GM21367 (cell line): ENCODE measurements around the gene ZFYVE28.
"Not testable (repeated sequence)": the region's sequence is repeated elsewhere in the genome, so short reads cannot be mapped to it uniquely, and the experiment has no call there.

Experiments used
- ATAC-seq: cut with Tn5 transposase; IDR thresholded peaks from one replicate; pipeline ENCODE4 v1.9.1; 2021; ENCODE audit not compliant: unreplicated experiment

ZFYVE28 gene

DNA sequence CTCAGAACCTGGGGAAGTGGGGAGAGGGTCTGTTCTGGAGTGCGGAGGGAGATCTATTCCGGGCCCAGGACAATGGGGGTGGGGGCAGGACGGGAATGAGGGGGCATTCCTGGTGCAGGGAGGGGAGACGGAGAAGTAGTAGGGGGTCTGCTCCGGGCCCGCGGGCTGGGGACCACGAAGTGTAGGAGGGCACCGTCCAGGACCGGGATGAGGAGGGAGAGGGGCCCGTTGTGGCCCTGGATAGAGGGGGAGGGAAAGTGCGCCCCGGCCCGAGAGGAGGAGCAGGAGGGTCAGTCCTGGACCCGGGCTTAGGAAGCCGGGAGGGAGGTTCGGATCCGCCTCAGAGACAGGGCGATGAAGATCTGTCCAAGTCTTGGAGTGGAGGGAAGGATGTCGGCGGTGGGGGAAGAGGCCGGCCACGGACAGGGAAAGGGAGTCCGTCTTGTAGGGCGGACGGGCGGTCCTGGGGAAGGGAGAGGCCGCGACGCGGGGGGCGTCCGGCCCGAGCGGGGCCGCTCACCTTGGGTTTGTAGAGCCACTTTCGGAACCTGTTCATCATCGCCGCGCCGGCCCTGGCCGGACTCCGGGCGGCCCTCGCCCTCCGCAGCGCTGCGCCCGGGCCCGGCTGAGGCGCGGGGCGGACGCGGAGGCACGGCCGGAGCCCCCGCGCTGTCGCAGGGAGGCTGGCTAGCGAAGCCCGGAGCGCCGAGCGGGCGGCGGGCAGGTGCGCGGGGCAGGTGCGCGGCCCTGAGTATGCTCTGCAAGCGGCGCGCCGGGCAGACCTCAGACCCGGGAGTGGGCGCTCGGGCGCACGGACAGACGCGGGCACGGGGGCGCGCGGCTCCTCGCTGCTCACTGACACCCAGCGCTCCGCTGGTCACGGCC, at the start of gene ZFYVE28:
Gene ZFYVE28 (minus strand): TSS at position 881 of the 885 bp plus-strand sequence. CDS start 322 bp downstream, at position 559.
- ATAC-seq, result peak; percentile 1

DNA sequence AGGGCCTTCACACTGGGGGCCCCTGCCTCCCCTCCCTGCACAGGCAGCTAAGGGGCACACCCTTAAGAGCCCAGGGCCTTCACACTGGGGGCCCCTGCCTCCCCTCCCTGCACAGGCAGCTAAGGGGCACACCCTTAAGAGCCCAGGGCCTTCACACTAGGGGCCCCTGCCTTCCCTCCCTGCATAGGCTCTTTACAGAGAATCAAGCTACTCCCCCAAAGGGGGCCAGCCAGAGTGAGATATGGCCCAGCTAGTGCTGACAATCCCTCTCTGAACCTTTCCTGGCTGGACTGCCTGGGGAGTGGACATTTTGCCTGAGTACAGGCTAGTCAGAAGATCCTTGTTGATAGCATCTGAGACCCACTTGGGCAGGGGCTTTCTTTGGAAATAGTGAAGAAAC, 47.1 kb upstream of the ZFYVE28 start:
- ATAC-seq, result not testable (repeated sequence)

DNA sequence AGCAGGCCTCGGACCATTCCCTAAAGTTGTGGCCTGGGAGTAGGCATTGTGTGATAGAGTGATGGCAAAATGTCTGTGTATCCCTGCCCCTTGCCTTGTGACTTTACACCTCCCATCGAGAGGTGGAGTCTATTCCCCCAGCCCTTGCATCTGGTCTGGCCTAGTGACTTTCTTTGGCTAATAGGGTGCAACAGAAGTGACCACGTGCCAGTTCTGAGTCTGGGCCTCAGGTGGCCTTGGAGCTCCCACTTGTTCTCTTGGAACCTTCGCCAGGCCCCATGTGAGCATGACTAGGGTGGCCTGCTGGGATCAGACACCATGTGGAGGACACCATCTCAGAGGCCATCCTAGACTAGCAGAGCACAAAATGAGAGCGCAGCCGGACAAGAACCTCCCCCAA, 46.6 kb upstream of the ZFYVE28 start:
- no peak for ATAC-seq

DNA sequence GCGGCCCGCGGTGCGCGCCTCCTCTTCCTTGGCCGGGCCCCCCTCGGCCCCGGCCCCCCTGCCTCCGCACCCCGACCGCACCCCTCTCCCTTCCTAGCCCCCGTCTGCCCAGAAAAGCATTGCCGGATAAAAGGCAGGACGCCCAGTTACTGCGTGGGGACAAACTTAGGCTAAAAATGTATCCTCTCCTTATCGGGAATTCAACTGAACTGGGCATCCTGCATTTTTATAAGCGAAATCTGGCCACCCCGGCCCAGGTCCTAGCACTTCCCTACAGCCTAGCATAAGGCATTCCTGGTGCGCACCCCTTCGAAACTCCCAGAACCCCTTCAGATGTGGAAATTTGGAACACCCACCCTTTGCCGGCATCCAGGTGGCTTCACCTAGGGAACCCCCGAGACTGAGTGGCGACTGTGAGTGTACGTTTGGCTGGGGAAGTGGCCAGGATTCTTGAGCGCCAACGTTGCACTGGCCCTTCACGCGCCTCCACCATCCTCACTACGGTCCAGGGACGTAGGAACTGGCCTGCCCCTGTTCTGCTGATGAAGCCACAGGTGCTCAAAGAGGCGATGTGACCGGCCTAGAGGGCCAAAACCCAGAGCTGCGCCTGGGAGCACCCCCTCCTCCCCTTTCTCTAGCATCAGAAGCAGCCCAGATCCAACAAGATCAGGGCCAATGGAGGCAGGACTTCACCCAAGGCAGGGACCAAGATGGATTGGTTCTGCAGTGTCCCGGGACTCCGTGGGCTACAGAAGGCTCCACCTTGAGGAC, 44.7 kb upstream of the ZFYVE28 start:
- ATAC-seq, result no peak

DNA sequence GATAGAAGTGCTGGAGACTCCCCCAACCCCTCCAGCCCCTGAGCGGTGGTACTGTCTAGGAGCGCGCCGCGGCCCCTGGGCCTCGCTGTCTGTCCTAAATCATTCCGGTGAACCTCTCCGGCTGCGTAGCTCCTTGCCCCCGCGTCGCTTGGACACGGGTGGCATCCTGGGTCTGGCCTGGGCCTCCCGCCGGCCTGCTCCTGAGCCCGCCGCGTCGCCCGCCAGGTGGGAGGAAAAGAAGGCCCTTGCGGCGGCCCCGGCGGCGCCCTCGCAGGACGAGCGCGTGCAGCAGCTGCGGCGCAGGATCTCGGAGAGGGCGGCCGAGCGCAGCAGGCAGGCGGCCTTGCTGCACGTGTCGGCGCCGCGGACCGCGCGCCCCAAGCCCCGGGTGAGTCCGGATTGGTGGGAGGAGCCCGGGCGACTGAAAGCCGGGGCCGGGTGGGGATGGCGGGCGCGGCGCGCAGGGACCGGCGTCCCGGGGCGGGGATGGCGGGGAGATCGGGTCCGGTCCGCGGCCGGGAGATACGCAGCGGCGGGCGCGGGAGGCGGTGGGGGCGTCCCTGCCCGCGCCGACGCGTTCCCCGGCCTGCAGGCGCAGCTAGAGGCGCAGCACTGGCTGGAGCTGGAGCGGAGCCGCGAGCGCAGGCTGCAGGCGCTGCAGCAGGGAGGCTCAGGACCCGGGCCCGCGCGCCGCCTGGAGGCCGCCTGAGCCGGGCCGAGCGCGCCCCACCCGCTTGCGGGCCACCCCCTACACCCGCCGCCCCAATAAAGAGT, 44.0 kb upstream of the ZFYVE28 start:
- peak; percentile 71 for ATAC-seq

DNA sequence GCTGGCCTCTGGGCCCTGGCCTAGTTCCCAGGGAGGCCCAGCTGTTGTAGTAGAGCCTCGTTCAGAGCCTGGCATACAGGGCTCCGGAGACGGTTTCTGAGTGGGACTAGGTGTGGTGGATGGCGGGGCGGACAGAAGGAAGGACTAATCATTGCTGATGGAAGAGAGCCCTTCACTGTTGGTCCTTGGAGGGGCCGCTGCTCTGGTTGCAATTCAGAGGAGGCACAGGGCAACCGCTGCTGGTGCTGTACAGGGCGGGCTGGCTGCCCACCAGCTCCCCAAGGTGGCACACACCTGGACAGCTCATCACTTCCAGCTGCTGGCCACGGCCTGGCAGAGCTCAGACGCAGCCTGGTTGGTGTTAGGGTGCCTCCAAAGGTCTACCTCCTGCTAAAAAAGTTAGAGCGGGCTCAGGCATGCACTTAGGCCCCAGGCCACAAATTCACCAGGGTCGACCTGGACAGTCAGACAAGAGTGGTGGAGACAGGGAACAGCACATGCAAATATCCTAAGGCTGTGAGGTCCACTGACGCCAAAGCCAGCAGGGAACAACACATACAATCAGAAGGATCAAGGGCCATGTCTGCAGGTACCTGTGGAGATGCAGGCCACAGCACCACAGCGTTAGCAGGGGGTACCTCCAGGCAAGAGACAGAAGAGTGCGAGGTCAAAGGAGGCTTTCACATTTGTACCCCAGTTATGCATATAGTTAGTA, 43.0 kb upstream of the ZFYVE28 start:
- ATAC-seq, result no peak

DNA sequence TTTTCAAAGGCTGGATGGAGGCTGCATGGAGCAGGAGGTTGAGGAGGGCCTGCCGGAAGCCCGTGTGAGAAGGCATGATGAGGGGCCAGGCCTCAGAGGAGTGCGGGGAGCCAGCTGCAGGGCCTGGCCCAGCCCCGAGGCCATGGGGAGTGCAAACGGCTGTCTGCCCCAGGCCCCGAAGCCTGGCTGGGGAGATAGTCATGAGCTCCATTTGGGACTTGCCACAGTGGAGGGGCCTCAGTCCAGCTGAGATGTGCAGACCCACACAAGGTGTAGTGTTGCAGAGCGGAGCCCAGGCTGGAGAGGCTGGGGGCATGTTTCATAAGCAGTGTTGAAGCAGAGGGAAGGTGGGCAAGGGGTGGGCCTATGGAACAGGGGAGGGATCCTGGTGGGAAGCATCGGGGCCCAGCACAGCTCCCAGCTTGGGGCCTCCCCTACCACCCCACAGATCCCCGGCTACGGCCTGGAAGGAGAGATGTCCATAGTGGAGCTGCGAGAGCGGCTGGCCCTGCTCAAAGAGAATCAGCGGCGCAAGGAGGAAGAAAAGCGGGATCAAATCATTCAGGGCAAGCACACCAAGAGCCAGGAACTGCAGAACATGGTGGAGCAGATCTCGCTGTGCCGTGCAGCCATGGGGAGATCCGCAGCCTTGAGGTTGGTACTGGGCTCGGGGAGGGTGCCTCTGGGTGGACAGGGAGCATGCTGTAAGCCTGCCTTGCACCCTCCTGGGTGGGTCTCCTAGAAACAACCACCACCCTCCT, 41.3 kb upstream of the ZFYVE28 start:
- no peak for ATAC-seq

DNA sequence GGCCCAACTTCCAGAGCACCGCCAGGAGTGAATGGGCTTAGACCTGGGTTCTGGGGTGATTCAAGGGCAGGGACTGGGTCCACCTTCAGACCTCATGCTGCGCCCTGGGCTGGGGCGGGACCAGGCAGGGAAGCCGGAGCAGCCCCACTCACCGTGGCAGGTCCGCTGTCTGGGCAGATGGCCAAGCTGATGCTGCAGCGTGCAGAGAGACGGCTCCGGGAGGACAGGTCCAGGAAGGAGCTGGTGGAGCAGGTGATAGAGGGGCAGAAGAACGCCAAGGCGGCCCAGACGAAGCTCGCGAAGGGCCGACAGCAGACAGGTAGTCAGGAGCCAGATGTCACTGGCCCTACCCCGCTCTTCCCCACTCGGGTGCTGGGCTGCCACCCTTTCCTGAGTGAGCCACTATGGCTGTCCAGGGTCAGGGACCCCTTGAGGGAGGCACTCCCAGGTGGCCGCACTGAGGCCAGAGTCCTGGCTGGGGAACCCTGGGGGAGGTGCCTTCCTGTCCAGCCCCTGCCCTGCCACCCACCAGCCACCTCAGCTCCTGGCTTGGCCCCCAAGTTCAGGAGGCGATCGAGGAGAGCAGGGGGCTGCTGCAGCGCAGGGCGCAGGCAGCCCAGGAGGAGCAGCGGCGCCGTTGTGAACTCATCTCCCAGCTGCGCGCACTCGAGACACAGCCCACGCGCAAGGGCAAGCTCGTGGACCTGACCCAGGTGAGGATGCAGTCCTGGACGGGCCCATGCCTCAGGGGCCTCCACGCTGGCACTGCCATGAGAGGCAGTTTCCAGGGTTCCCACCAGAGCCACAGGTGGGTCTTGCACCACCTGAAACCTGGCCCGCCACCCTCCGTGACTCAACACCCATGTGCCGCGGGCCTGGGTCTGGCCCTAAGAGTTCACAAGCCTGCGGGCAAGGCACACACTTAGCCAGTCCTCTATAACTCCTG, 40.4 kb upstream of the ZFYVE28 start:
- ATAC-seq, result no peak

DNA sequence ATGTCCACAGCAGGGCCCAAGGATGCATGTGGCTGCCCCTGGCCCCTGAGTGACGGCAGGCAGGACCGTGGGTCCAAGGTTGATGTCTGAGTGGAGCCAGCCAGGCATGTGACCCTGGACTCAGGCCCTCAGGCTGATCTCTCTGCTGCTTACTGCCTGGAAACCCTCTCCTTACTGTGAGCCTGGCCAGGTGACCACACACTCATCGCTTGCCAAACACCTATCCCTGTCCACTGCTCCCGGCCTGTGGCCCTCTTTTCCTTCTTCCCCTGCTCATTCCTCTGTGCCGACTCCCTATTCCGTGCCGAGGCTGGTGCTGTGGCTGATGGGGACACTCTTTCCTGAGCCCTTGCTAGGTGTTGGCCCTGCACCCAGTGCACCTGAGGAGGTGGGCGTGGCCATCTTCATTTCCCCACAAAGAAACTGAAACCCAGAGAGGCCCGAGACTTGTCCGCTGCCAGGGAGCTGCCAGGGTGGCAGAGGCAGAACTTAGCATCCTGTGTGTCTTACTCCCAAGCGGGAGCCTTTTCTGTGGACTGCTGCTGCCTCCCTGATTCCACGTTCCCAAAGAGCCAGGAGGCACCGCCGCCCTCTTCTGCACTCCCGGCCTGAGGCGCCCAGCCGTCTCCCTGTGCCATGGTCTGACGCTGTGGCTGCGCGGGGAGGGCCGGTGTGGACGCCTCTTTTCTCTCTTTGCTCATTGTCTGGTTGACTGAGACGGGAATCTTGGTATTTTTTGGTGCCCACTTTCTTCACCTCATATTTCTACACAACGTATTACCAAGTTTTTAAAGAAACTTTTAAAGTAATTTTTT, 39.2 kb upstream of the ZFYVE28 start:
- ATAC-seq, result no peak

DNA sequence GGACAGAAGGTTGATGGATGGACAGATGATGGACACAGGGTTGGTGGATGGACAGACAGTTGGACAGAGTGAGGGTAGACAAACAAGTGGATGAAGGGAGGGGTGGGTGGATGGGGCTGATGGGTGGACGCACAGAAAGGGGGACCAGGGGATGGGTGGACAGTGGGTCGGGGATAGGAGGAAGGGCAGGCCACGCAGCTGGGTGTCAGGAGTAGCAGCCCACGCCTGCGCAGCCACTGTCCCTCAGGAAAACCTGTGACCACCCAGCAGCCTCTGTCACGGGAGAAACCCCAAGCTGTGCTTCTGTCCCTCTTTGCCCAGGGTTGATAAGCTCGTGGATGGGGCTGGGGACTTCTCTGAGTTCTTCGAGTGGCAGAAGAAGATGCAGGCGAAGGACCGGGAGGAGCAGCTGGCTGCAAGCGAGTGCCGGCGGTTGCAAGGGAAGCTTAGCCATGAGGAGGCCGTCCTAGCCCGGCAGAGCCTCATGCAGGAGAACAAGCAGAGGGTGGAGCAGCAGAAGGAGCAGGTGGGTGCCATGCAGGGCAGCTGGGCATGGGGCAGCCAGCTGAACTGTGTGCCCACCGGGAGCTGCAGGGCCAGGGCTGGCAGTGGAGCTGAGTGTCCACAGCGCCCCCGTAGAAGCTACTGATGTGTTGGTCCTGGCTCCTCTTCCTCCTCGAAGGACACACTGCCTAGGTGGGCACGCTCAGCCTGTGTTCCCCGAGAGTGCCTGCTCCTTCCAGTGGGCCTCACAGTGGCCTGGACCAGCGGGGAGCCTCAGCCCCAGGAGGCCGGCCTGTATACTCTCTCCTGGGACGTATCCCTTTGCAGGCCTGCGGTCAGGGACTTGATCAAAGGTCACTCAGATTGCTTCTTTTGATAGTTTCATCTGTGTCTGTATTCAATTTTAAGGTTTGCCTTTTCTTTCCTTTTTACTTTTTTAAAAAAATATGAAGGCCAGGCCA, 33.7 kb upstream of the ZFYVE28 start:
- no peak for ATAC-seq

DNA sequence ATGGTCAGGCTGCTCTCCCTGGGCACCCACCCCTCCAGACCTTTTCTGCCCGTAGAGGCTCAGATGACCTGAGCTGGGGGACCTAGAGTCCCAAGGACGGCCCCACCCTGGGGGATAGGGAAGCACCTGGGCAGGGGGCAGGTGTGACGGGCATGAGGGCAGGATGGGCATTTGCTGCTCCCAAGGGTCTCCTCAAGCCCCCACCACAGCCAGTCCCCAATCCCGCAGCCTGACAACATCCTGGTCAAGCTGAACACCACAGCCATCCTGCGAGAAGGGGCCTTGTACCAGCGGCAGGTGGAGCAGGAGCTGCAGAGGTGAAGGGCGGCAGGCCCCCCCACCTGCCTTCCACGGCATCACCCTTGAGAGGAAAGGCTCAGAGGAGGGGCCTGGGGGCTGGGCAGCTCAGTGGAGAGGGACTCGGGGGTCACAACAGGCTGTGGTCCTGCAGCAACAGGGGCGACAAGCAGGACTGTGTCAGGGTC, 32.6 kb upstream of the ZFYVE28 start:
- ATAC-seq, result no peak

DNA sequence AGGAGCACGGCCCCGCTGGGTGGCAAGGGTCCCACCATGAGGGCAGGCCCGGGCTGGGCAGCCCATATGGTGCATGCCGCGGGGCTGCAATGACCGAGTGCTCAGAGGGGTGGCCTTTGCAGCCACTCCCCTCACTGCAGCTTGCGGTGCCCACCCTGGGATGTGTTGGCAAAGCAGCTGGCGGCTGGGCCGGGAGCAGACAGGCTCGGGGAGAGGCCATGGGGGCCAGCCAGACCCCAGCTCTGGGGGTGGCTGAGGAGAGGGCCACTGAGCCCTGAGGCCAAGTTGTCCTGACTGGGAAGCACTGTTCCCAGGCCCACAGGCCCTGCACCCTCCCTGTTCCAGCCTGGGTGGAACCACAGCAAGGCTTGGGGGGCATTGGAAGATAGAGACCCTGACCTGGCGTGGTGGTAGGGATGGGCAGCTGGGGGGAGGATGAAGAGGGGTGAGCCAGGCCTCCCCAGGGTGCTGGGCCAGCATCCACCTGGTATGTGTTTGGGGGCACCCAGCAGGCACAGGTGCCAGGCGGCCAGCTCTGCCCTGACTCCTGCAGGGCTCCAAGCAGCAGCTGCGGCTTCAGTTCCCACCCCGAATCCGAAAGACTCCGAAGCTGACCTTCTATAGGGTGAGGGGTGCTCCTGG, 32.1 kb upstream of the ZFYVE28 start:
- no peak for ATAC-seq

DNA sequence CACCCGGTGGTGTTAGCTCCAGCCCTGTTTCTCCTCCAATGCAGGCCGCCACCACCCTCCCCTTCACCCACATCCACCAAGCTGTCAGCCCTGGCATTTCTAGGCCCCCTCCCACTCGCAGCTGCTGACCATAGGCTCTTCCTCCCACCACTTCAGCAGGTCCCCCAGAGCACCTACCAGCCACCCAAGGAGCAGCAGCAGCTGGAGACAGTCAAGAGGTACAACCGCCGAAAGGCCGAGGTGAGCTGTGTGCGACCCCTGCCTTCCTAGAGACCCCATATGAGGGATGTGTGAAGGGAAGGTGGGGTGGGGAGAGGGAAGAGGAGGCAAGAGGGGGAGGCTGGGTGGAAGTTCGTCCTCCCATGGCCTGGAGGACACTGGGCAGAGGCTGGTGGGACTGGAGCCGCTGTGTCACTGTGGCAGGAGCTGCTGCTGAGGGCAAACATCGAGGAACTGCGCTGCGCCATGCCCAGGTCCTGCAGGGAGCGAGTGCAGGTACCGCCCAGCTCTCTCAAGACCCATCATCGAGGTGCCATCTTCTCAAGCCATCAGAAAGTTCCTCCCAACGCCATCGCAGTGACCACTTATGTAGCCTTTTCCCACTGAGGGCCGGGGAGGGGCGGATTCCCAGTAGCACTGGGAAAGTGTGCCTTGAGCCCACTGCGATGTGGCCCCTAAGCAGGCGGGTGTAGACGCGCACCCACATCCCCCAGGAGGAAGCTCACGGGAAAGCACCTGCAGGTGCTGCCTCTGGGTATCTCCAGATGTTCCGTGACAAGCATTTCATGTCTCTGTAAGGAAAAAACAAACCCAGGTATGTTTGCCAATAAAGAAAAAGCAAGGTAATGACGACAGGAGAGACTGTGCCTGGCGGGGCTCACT, 31.3 kb upstream of the ZFYVE28 start:
- ATAC-seq, result no peak

DNA sequence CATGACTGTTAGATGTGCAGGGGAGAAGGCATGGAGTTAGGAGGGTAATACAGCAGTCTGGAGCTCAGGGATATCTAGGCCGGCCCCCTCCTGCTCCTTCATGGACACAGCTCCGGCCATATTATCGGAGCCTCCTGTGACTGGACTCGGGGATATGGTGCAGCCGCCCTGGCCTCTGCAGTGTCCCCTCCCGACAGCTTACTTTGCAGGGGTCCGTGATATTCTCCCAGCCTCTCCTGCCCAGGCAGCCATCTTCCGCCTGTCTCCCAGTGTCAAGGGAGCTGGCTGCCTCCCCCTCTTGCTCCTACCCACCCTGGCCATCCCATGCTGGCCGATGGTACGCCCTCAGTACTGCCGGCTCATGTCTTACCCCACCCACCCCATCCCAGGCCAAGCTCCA, 30.6 kb upstream of the ZFYVE28 start:
- ATAC-seq, result no peak

DNA sequence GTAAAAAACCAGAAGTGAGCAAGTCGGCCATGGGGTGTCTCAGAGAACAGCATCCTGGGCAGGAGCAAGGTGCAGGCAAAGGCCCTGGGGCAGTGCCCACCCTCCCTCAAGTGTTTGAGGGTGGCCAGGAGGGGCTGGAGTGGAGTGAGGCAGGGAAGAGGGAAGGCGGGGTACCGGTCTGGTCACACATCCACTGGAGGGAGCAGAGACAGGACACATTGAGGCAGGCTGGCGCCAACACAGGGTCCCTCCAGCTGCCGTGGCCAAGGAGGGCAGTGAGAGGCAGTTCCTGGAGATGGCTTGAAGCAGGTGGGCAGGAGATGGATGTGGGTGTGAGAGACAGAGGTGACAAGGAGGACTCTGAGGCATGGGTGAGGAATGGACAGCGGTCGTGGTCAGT, 30.1 kb upstream of the ZFYVE28 start:
- no peak for ATAC-seq
